Measurements from ENCODE around the gene SDHC.

The SDHC gene

GRCh38 chr1:161298116-161298515 lies 16.1 kb upstream of the SDHC start:
- DNase-seq (ENCODE audit: low read depth), result peak; percentile 15
- TF ChIP-seq CTCF (IDR thresholded peaks at IDR 0.05; ENCODE audit: low read depth, low read length, missing control alignments), result no peak
- H3K4me3 ChIP-seq (ENCODE audit: low read depth, low read length), result no peak overlapping the region

GRCh38 chr1:161299347-161299746 lies 14.8 kb upstream of the SDHC start:
- H3K4me3 ChIP-seq (ENCODE audit: low read depth, low read length), result no peak overlapping the region
- no peak for DNase-seq (ENCODE audit: low read depth)
- TF ChIP-seq CTCF (IDR thresholded peaks at IDR 0.05; ENCODE audit: low read depth, low read length, missing control alignments), result no peak

- TF ChIP-seq CTCF (IDR thresholded peaks at IDR 0.05; ENCODE audit: low read depth, low read length, missing control alignments), result no peak
- no peak for DNase-seq (ENCODE audit: low read depth)
- H3K4me3 ChIP-seq (ENCODE audit: low read depth, low read length), result no peak overlapping the region
Observed at GRCh38 chr1:161300478-161300877, 13.7 kb upstream of the SDHC start.

- no peak for TF ChIP-seq CTCF (IDR thresholded peaks at IDR 0.05; ENCODE audit: low read depth, low read length, missing control alignments)
- peak overlapping the region; percentile 73 for H3K4me3 ChIP-seq (ENCODE audit: low read depth, low read length)
- no peak for DNase-seq (ENCODE audit: low read depth)
Observed at GRCh38 chr1:161304927-161305866, 9.0 kb upstream of the SDHC start.

GRCh38 chr1:161305867-161306519 lies 8.2 kb upstream of the SDHC start:
- peak; percentile 59 for TF ChIP-seq CTCF (IDR thresholded peaks at IDR 0.05; ENCODE audit: low read depth, low read length, missing control alignments)
- peak; percentile 73 for DNase-seq (ENCODE audit: low read depth)
- peak overlapping the region; percentile 73 for H3K4me3 ChIP-seq (ENCODE audit: low read depth, low read length)

- peak overlapping the region; percentile 6; the same call in 1 of the 2 replicates for H3K4me3 ChIP-seq (ENCODE audit: low read depth, low read length)
- DNase-seq (ENCODE audit: low read depth), result peak; percentile 8
- TF ChIP-seq CTCF (IDR thresholded peaks at IDR 0.05; ENCODE audit: low read depth, low read length, missing control alignments), result no peak
Observed at GRCh38 chr1:161307230-161307768, 6.9 kb upstream of the SDHC start.

Data from GM12864 (cell line).